Measurements from ENCODE around the gene CSTF3.

DNA sequence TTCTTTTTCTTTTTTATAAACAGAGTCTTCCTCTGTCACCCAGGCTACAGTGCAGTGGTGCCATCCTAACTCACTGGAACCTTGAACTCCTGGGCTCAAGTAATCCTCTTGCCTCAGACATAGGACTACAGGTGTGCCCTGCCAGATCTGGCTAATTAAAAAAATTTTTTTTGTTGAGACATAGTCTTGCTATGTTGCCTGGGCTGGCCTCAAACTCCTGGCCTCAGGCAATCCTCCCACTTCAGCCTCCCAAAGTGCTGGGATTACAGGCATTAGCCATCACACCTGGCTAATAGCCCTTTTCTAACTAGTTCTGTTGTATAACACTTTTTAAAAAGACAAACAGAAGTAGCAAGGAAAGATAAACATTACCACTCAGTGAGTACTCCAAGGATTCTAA is 57.4 kb downstream of the CSTF3 start:
- TF ChIP-seq, protein P1, sequence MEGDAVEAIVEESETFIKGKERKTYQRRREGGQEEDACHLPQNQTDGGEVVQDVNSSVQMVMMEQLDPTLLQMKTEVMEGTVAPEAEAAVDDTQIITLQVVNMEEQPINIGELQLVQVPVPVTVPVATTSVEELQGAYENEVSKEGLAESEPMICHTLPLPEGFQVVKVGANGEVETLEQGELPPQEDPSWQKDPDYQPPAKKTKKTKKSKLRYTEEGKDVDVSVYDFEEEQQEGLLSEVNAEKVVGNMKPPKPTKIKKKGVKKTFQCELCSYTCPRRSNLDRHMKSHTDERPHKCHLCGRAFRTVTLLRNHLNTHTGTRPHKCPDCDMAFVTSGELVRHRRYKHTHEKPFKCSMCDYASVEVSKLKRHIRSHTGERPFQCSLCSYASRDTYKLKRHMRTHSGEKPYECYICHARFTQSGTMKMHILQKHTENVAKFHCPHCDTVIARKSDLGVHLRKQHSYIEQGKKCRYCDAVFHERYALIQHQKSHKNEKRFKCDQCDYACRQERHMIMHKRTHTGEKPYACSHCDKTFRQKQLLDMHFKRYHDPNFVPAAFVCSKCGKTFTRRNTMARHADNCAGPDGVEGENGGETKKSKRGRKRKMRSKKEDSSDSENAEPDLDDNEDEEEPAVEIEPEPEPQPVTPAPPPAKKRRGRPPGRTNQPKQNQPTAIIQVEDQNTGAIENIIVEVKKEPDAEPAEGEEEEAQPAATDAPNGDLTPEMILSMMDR (IDR thresholded peaks at IDR 0.05 in 2 of 3, conservative IDR thresholded peaks at IDR 0.05 in 1 of 3; ENCODE audit: control insufficient read depth in 2 of 3, extremely low read depth in 1 of 3, insufficient read depth in 1 of 3, low read depth in 3 of 3, low read length in 3 of 3), result no peak
- TF ChIP-seq POLR2AphosphoS2 (IDR thresholded peaks at IDR 0.05; ENCODE audit: low read depth, low read length) (no peak), HDGF (IDR thresholded peaks at IDR 0.05) (no peak), WRNIP1 (IDR thresholded peaks at IDR 0.05; ENCODE audit: borderline replicate concordance, low read depth, low read length) (no peak), EZH2 (IDR thresholded peaks at IDR 0.05; ENCODE audit: borderline replicate concordance, control insufficient read depth, low read depth, low read length) (no peak)
- TF ChIP-seq, protein P2, sequence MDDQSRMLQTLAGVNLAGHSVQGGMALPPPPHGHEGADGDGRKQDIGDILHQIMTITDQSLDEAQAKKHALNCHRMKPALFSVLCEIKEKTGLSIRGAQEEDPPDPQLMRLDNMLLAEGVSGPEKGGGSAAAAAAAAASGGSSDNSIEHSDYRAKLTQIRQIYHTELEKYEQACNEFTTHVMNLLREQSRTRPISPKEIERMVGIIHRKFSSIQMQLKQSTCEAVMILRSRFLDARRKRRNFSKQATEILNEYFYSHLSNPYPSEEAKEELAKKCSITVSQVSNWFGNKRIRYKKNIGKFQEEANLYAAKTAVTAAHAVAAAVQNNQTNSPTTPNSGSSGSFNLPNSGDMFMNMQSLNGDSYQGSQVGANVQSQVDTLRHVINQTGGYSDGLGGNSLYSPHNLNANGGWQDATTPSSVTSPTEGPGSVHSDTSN (IDR thresholded peaks at IDR 0.05; ENCODE audit: insufficient replicate concordance, low read depth, low read length), result no peak

Data from GM12878 (cell line).